GM18870 (cell line): Measurements from ENCODE around the gene SLC6A18.

Experiments used
- ATAC-seq: cut with Tn5 transposase; IDR thresholded peaks from one replicate; pipeline ENCODE4 v1.9.1; 2021; ENCODE audit warnings: moderate library complexity; ENCODE audit not compliant: unreplicated experiment

SLC6A18 gene

GRCh38 chr5:1202026-1202797 lies 23.0 kb upstream of the SLC6A18 start:
- no peak for ATAC-seq

- no peak for ATAC-seq
Measured at GRCh38 chr5:1202798-1203185, 22.4 kb upstream of the SLC6A18 start.

DNA sequence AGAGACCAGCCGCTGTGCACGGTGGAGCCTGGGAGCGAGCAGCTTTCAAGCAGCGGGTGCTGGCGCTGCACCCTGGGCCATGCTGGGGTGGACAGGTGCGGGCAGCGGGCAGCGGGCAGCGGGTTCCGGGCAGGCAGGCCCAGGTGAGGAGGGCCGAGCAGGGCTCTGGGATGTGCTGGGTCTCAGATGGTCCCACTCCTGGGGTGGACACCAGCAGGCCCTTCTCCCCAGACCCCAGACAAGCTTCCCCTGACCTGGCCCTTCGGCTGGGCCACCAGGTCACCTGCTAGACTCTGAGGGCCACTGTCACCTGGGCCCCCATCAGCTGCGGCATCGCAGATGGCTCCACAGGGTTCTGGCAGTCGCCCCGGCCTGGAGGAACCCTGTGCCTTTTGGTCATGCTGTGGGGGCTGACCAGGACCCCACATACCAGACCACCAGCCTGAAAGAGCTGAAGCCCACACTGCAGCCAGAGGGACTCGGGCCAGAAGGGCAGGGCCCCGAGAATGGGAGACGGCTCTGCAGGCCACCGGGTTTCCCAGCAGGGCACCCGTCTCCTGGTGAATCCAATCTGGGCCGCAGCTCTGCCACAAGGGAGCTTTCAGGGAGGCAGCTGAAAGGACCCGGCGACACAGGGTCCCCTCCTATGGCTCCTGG lies 21.7 kb upstream of the SLC6A18 start:
- no peak for ATAC-seq

DNA sequence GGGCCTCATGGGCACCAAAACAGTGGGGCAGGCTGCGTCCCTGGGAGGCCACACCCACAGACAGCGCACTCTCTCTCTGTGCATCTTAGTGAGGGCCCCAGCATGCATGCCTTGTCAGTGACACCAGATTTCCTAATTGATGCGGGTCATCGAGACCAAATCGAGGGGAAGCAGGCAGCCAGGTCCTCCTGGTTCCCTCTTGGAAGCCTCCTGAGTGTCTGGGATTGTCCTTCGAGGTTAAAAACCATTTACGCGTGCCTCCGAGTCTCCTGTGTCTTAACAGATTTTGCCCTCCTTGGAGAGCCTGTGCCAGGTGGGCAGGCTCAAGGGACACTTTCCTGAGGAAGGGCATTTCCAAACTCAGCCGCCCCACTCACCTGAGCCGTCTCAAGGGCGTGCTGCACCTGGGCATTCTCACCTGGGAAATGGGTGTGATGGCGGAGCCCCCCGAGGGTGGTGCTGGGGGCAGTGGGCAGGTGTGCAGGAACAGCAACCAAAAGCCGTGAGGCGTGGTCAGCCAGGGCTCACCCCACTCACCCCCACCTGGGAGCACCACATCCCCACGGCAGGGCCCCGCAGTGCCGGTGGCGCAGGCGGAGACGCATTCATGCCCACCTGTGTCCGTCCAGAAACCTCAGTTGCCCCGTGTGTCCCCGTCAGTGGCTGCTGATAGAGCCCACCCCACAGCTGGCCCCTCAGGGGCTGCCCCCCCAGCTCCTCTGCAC lies 21.1 kb upstream of the SLC6A18 start:
- ATAC-seq, result no peak

GRCh38 chr5:1204693-1205242 lies 20.4 kb upstream of the SLC6A18 start:
- no peak for ATAC-seq

DNA sequence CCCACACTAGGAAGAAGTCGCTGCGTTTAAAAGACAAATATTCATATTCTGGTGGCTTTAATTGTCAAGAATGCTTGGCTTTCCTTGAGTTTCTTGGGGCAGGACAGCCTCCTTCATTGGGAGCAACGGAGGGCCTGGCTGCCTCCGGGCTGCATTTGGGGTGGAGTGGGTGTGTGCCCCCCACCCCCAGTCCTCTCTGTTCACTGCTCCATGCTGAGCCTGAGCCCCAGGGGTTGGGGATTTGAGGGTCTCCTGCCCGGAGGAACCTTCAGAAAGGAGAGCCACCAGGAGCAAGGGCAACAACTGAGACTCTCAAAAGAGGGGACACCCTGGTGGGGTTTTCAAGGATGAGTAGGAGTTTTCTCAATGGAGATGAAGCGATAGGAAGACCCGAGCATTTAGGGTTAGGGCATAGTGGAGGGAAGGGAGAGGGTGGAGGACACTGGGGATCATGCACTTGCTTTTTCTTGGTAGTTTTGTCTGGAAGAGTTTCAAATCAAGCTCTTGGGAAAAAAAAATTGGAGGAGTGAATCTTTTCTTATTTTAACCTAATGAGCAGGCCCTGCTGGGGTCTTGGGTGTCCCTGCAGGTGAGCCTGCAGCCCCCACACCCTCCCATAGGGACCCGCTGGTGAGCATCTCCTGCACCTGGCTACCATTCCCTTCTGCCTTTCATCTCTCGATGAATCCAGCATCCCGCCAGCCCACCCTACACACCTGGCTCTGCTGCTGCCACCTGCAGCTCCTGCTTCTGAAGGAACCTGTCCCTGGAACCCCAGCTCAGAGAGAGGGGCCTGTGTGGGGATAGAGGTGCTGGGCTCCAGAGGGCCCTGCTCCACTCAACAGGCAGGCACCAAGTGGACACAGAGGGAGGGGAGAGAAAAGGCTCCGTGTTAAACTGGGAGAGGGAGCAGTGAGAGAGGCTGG lies 19.7 kb upstream of the SLC6A18 start:
- no peak for ATAC-seq

GRCh38 chr5:1206521-1207412 lies 18.4 kb upstream of the SLC6A18 start:
- no peak for ATAC-seq

DNA sequence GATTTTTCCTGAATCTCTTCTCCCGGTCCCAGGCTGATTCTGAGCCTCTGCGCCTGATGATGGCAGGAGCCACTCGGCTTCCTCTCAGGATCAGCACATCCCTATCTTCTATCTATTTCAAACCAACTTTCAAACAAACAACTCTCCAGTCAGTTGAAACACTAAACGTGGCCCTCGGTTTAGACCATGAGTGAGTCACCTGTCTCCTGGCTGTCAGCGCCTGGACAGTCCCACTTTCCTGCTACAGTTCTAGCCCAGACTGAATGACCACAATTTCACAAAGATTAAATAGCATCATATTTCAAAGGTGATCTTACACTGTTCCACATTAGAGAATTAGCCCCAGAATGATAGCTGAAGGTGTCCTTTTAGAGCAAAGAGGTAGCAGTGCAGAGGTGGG lies 17.6 kb upstream of the SLC6A18 start:
- no peak for ATAC-seq

DNA sequence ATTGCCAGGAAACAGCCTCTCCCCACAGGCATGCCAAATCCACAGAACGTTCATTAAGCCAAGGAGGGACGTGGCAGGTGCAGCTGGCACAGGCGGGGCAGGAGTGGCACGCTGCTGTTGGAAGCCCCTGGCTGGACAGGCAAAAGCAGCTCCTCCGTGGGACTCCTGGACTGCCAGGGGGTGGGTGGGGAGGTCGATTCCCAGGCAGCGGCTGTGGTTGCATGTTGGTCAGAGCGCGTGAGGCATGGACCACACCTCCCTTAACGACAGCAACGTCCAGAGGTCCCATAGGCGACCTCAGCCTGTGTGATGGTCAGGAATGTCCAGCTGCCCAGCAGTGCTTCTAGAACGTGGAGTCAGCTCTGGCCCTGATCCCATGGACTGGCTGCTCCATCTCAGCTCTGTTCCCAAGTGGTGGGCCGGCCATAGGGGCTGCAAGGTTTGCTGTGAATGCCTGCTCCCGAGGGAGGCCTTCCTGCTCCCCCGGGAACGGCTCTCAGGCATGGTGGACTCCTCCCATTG lies 16.9 kb upstream of the SLC6A18 start:
- no peak for ATAC-seq

GRCh38 chr5:1208743-1209488 lies 16.3 kb upstream of the SLC6A18 start:
- no peak for ATAC-seq

DNA sequence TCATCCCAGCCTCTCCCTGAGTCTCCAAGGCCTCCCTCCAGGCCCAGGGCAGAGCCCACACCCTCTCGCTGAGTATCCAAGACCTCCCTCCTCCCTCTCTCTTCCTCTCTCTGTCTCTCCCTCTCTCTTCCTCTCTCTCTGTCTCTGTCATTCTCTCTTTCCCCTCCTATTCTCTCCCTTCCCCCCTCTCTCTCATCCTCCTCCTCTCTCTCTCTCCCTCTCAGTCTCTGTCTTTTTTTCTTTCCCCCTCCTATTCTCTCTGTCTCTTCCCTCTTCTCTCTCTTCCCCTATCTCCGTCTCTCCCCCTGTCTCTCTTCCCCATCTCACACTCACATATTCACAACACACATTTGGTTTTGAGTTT lies 15.7 kb upstream of the SLC6A18 start:
- ATAC-seq, result no peak

DNA sequence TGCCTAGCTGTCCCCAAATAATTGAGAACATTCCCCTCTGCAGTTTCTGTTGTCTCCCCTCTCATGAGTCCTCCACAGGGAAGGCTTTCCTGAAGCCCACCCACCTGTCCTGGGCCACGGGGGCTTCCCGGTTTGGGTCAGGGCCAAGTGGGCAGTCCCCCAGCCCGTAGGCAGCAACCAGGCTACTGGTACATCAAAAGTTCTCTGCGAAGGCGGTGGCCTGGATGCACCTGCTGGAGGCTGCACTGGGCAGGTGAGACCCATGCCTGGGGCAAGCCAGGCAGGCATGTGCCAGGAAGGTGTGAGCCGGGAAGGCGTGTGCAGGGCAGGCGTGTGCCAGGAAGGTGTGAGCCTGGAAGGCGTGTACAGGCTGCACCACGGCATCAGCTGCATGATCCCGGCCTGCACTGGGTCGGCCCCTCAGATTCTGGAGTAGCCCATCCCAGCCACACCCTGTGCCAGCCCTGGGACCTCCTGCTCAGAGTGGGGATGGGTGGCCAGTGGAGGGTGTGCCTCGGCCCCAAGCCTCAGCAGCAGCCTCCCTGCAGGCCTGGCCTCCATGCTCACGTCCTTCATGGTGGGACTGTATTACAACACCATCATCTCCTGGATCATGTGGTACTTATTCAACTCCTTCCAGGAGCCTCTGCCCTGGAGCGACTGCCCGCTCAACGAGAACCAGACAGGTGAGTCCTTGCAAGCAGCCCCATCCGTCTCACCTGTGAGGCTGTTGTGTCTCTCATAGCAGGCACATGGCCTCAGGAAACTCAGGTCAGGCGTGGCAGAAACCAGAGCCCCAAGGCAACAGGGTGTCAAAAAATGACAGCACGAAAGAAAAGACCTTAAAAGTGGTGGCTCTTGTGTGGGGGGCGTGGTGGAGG lies 15.0 kb upstream of the SLC6A18 start:
- ATAC-seq, result no peak

DNA sequence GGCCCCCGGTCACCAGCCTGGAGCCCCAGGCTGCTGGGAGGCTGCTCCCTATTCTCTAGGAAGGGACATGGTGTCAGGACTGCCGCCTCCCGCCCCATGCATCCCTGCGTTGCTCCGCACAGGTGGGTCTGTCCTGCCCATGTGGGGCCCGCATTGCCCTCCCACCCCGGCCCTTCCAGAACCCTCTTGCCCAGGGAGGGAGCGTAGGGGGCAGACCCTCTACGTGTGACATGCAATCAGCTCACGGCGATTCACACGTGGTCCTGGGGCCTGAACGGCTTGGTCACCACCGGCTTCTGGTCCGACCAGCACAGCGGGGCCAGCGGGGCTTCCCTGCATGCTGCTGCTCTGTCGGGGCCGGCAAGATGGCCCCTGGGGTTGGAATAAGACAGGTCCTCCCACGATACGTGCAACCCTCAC lies 14.3 kb upstream of the SLC6A18 start:
- ATAC-seq, result no peak

- ATAC-seq, result no peak
Measured at GRCh38 chr5:1211701-1212100, 13.5 kb upstream of the SLC6A18 start.

- no peak for ATAC-seq
Measured at GRCh38 chr5:1212271-1212670, 12.9 kb upstream of the SLC6A18 start.

GRCh38 chr5:1212881-1213280 lies 12.3 kb upstream of the SLC6A18 start:
- ATAC-seq, result no peak

DNA sequence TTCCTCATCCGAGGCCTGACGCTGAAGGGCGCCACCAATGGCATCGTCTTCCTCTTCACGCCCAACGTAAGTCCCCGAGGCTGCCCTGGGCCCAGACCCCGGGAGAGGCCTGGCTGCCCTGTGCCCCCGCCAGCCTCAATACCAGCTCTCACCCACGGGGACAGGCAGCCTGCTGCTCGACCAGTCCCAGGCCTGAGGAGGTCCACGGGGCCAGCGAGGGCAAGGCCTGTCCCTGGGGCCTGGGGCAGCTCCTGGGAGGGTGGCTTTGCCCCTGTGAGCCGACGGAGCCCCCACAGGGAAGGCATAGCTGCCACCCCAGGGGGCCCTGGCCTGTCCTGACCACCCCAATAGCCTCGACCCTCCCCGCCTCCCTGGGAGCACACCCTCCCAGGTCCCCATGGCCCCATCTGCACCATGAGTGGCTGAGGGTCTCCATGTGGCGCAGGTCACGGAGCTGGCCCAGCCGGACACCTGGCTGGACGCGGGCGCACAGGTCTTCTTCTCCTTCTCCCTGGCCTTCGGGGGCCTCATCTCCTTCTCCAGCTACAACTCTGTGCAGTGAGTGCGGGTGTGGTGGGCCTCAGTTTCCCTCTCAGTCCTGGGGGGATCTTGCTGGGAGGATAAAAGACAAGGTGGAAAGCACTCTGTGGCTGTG lies 11.5 kb upstream of the SLC6A18 start:
- ATAC-seq, result no peak
